Lower leg skin (tissue), 4 donors: Measurements from ENCODE around the gene DHX36. TPM values are rescaled to one million over a fixed set of nuclear protein-coding genes. Genes with fewer than 3 reads are reported as not detected.

Source experiments
- DNase-seq, 2 donors: peaks; one replicate each; pipeline ENCODE4 v3.0.0-alpha.2; 2019; ENCODE audit warnings: low spot score in 2 of 2
- H3K4me3 ChIP-seq: fragments of 200-600 bp; sonication (generic); 2 replicates; pipeline ENCODE4 v1.5.1; 2017; ENCODE audit warnings: mild to moderate bottlenecking, low read depth; ENCODE audit not compliant: poor library complexity, severe bottlenecking
- POLR2A ChIP-seq, 2 donors: fragments of 450-650 bp; IDR thresholded peaks; one replicate each; pipeline ENCODE4 v1.6.1; 2016 to 2017; ENCODE audit warnings: antibody characterized with exemption in 2 of 2, mild to moderate bottlenecking in 1 of 2, moderate library complexity in 1 of 2
- WGBS, 2 donors: methylation state at CpG; one replicate each; pipeline ENCODE4 v1.1.5; 2018; 5-methylcytosine and 5-hydroxymethylcytosine counted together
- intact Hi-C: fragments of 100-400 bp; cut with DNase I; formaldehyde crosslinking; loops from one replicate; pipeline ENCODE4 v1.15.0; 2023; ENCODE audit warnings: low total_unique reads
- total RNA-seq, 4 donors: library from RNA; depleted of rRNA; stranded (reverse); fragments of >200 nt; gene quantifications; one replicate each; pipeline ENCODE4 v1.1.0, GENCODE V29; 2016
- TF ChIP-seq, protein P1 (sequence below), 3 donors: fragments of 450-650 bp; IDR thresholded peaks; one replicate each; pipeline ENCODE4 v1.5.1; 2016; ENCODE audit warnings: antibody characterized with exemption in 3 of 3, mild to moderate bottlenecking in 3 of 3, moderate library complexity in 2 of 3

DHX36 gene
- total RNA-seq, 4 donors from 2014 or later, result 25.8 to 55.5 (median 40.8) TPM

DNA sequence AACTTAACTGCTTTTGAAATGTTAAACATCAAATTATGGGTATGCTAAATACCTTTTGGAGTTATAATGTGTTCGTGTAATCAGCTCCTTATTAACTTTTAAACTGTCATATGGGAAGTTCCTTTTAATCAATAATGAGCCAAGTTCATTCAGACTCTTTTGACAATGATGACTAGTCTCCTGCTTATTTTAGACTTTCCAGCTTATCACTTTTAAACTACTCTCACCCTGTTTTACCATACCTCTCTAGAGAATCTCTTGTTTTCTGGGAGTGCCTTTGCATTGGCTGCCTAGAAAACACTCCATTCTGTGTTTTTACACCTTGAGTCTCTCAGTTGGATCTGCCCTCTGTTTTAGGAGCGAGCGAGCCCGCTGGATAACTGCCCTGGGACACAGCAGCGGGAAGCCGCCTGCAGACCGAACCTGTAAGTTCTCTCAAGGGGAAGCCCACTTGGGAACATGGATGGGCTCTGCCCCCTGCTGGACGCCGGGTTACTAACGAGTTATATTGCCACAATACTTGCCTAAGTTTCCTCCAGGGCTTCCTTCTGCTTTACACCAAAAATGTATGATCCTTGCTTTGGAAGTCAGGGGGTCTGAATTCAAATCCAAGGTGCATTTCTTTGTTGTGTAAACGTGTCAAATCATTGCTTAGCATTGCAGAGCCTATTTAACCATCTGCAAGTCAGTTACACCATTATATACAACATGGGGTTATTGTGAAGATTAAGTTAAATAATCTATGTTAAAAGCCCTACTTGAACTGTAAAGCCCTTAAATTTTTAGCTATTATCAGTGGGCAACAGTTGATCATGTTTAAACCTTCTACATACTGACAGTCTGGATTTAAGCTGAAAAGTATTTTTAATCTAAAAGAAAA is 71.3 kb downstream of the DHX36 start:
- TF ChIP-seq POLR2A (IDR thresholded peaks at IDR 0.05), result no peak
- TF ChIP-seq, protein P1, sequence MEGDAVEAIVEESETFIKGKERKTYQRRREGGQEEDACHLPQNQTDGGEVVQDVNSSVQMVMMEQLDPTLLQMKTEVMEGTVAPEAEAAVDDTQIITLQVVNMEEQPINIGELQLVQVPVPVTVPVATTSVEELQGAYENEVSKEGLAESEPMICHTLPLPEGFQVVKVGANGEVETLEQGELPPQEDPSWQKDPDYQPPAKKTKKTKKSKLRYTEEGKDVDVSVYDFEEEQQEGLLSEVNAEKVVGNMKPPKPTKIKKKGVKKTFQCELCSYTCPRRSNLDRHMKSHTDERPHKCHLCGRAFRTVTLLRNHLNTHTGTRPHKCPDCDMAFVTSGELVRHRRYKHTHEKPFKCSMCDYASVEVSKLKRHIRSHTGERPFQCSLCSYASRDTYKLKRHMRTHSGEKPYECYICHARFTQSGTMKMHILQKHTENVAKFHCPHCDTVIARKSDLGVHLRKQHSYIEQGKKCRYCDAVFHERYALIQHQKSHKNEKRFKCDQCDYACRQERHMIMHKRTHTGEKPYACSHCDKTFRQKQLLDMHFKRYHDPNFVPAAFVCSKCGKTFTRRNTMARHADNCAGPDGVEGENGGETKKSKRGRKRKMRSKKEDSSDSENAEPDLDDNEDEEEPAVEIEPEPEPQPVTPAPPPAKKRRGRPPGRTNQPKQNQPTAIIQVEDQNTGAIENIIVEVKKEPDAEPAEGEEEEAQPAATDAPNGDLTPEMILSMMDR (IDR thresholded peaks at IDR 0.05), result peak in 1 of 3 donors; percentile 84
- intact Hi-C loops, result loop anchor here (10.0 kb wide), 1 partner anchor 158 kb away; no protein-coding TSS in a partner anchor
- no peak overlapping the region for H3K4me3 ChIP-seq
- WGBS, 2 donors, result 6% methylated on average over 11 of the region's 11 CpGs
- peak; percentile 87 to 96 for DNase-seq

DNA sequence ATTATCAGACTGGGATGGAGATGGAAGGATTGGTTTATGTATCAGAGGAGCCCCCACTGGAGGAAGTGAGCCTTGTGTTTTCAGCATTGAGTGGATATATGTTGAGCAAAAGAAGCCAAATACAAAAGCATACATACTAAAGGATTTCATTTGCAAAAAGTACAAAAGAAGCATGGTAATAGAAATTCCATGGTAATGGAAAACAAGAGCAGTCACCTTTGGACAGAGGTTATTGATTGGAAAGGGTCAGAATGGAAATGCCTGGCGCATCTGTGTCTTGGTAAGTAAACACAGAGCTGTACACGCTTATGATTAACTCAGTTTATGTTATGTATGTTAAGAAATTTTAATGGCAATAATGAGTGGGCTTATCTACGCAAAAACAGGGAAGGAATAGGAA is 72.7 kb downstream of the DHX36 start:
- 95 to 98% methylated on average over 3 of the region's 3 CpGs for WGBS, 2 donors
- no peak overlapping the region for H3K4me3 ChIP-seq
- intact Hi-C loops, result loop anchor here (10.0 kb wide), 1 partner anchor 157 kb away; no protein-coding TSS in a partner anchor
- TF ChIP-seq POLR2A (IDR thresholded peaks at IDR 0.05), result no peak
- TF ChIP-seq, protein P1 (IDR thresholded peaks at IDR 0.05), result no peak
- no peak for DNase-seq

DNA sequence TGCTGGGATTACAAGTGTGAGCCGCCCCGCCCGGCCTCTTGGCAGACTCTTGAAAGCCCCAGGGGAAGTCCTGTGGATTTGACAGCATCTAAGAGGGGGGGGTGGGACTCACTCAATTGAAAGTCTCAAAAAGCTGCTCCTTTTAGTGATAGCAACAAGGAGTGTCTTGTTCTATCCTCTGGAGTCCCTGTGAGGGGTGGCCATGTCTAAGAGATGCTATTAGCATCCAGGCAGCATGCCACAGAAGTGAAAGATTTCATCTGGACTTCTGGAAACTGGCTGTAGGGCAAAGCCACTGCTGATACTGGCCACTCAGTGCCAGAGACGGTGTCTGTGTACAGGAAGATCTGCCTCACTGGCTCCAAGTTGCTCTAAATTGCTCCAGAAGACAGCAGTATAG is 74.0 kb downstream of the DHX36 start:
- intact Hi-C loops, result loop anchor here (10.0 kb wide), 1 partner anchor 155 kb away; no protein-coding TSS in a partner anchor
- WGBS, 2 donors, result 92 to 96% methylated on average over 4 of the region's 4 CpGs
- no peak for TF ChIP-seq POLR2A (IDR thresholded peaks at IDR 0.05)
- TF ChIP-seq, protein P1 (IDR thresholded peaks at IDR 0.05), result no peak
- no peak overlapping the region for H3K4me3 ChIP-seq
- DNase-seq, result no peak

DNA sequence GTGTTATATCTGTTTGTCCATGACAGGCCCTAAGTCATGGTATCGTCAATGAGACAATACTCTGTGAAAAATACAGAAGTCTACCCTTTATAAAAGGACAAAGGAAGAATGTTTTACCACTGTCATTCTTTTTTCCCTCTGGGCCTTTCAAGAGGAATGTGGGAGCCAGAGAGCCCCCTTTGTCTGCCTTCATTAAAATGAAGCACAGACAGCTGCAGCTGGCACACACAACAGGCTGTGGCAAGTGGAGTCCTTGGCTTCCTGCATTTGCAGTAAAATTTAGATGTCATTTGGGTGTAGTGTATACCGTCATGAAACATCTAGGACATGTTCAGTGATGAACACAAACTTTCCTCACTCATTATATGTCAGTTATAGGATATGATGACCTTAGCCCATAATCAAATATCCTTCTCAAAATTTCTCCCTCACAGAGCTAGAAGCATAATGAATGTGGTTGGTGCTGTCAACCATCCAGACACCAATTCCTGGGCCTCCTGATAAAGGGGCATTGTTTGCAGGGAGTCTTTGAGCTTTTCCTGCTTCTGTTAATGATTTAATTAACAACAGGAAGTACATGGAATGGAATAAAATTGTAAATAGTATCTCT is 76.4 kb downstream of the DHX36 start:
- intact Hi-C loops, result no loop called here
- DNase-seq, result no peak
- no peak for TF ChIP-seq POLR2A (IDR thresholded peaks at IDR 0.05)
- TF ChIP-seq, protein P1 (IDR thresholded peaks at IDR 0.05), result no peak
- 75 to 84% methylated on average over 2 of the region's 2 CpGs for WGBS, 2 donors
- H3K4me3 ChIP-seq, result no peak overlapping the region

DNA sequence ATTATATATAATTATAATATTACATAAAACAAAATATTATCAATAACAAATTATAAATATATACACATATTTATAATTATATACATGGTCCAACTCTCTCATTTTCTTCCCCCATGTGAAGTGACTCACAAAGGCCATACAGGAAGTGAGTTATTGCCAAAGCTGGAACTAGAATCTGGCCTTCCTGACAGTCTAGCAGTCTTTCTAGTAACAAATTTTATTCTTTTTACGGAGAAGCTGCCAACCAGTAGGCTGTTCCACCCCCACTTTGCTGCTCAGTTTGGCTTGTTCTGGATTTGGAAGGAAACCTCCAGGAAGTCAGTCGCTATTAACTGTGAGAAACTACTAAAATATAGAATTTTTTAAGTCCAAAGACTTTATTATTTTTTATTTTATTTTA is 79.6 kb downstream of the DHX36 start:
- no peak for TF ChIP-seq POLR2A (IDR thresholded peaks at IDR 0.05)
- TF ChIP-seq, protein P1 (IDR thresholded peaks at IDR 0.05), result no peak
- no peak for DNase-seq
- H3K4me3 ChIP-seq, result no peak overlapping the region
- WGBS, 2 donors, result 52 to 68% methylated on average over 2 of the region's 2 CpGs
- intact Hi-C loops, result no loop called here
